ENCODE results near the gene PFKFB2. TPM values are rescaled to one million over a fixed set of nuclear protein-coding genes. Genes with fewer than 3 reads are reported as not detected.

PFKFB2 gene
- total RNA-seq, 1 experiment from 2014 or later: 16.8 TPM

DNA sequence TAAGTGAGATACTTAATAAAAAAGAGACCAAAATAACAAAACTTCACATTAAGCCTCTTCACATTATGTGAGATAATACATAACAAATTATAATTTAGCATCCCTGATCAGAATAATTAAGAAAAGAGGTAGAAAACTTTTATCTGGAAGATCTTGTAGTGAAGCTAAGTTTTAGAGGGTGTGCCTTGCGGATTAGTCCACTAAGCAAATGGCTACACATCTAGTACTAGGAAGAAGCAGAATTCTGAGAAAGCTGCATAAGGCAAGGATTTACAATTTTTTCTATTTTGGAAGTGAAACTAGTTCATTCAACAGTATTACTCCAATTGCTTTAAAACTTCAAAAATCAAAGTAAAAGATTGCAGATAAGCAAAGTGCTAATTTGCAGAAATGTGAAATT is 5.6 kb upstream of the PFKFB2 start:
- TF ChIP-seq, protein P1, sequence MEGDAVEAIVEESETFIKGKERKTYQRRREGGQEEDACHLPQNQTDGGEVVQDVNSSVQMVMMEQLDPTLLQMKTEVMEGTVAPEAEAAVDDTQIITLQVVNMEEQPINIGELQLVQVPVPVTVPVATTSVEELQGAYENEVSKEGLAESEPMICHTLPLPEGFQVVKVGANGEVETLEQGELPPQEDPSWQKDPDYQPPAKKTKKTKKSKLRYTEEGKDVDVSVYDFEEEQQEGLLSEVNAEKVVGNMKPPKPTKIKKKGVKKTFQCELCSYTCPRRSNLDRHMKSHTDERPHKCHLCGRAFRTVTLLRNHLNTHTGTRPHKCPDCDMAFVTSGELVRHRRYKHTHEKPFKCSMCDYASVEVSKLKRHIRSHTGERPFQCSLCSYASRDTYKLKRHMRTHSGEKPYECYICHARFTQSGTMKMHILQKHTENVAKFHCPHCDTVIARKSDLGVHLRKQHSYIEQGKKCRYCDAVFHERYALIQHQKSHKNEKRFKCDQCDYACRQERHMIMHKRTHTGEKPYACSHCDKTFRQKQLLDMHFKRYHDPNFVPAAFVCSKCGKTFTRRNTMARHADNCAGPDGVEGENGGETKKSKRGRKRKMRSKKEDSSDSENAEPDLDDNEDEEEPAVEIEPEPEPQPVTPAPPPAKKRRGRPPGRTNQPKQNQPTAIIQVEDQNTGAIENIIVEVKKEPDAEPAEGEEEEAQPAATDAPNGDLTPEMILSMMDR (IDR thresholded peaks at IDR 0.05): no peak
- TF ChIP-seq TEAD1 (CRISPR knock-in tag; IDR thresholded peaks at IDR 0.05): no peak
- TF ChIP-seq ZNF263 (CRISPR knock-in tag; IDR thresholded peaks at IDR 0.05; ENCODE audit: low read depth): no peak
- no peak for TF ChIP-seq NR2C2 (CRISPR knock-in tag; IDR thresholded peaks at IDR 0.05)
- TF ChIP-seq ZNF416 (CRISPR knock-in tag; IDR thresholded peaks at IDR 0.05): no peak
- no peak for TF ChIP-seq MXD4 (CRISPR knock-in tag; IDR thresholded peaks at IDR 0.05; ENCODE audit: borderline replicate concordance)
- TF ChIP-seq, protein P2, sequence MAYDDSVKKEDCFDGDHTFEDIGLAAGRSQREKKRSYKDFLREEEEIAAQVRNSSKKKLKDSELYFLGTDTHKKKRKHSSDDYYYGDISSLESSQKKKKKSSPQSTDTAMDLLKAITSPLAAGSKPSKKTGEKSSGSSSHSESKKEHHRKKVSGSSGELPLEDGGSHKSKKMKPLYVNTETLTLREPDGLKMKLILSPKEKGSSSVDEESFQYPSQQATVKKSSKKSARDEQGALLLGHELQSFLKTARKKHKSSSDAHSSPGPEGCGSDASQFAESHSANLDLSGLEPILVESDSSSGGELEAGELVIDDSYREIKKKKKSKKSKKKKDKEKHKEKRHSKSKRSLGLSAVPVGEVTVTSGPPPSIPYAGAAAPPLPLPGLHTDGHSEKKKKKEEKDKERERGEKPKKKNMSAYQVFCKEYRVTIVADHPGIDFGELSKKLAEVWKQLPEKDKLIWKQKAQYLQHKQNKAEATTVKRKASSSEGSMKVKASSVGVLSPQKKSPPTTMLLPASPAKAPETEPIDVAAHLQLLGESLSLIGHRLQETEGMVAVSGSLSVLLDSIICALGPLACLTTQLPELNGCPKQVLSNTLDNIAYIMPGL (CRISPR knock-in tag; IDR thresholded peaks at IDR 0.05): no peak
- no peak for TF ChIP-seq EMX1 (CRISPR knock-in tag; IDR thresholded peaks at IDR 0.05)
- no peak for ATAC-seq
- peaks cover 2% of the 10 kb centered on the region; the same call in 1 of the 2 replicates for H3K9me3 Mint-ChIP-seq
- peaks cover 58% of the 10 kb centered on the region for H3K4me1 Mint-ChIP-seq
- ChIA-PET CTCF (no interaction called here), POLR2A (no interaction called here)
- H3K27ac Mint-ChIP-seq: no peak overlapping the region
- H3K27me3 Mint-ChIP-seq (ENCODE audit: low read depth): no peaks in the 10 kb centered on the region
- H3K36me3 Mint-ChIP-seq: peaks cover 37% of the 10 kb centered on the region
- H3K4me3 Mint-ChIP-seq: peak overlapping the region; percentile 16
- no peak for DNase-seq (ENCODE audit: low spot score)

DNA sequence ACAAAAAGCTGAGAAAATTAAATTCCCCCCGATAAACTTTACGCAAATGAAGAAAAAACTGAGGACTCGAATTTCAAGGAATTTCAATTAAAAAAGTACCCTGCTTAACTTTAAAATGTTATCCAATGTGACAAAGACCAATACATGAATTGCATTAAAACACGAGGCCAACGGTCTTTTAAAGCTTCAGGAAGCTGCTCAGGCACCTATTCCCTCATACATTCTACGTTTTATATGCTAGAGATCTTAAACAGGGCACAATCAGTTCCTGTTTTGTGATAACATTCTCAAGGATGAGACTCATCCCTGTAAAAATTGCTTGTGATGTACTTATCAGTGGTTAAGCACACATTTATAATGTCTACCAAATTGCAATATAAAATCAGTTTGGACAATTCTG is 5.0 kb upstream of the PFKFB2 start:
- H3K4me1 Mint-ChIP-seq: peaks cover 53% of the 10 kb centered on the region

More for the DNA sequence above, 5.0 kb upstream of the PFKFB2 start:
- TF ChIP-seq ZNF416 (CRISPR knock-in tag; IDR thresholded peaks at IDR 0.05) (no peak), MXD4 (CRISPR knock-in tag; IDR thresholded peaks at IDR 0.05; ENCODE audit: borderline replicate concordance) (no peak), GABPB1 (CRISPR knock-in tag; IDR thresholded peaks at IDR 0.05) (no peak), GRHL2 (CRISPR knock-in tag; IDR thresholded peaks at IDR 0.05; ENCODE audit: insufficient replicate concordance, severe bottlenecking) (no peak)
- TF ChIP-seq, protein P3, sequence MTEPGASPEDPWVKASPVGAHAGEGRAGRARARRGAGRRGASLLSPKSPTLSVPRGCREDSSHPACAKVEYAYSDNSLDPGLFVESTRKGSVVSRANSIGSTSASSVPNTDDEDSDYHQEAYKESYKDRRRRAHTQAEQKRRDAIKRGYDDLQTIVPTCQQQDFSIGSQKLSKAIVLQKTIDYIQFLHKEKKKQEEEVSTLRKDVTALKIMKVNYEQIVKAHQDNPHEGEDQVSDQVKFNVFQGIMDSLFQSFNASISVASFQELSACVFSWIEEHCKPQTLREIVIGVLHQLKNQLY (CRISPR knock-in tag; IDR thresholded peaks at IDR 0.05): no peak
- TF ChIP-seq, protein P4, sequence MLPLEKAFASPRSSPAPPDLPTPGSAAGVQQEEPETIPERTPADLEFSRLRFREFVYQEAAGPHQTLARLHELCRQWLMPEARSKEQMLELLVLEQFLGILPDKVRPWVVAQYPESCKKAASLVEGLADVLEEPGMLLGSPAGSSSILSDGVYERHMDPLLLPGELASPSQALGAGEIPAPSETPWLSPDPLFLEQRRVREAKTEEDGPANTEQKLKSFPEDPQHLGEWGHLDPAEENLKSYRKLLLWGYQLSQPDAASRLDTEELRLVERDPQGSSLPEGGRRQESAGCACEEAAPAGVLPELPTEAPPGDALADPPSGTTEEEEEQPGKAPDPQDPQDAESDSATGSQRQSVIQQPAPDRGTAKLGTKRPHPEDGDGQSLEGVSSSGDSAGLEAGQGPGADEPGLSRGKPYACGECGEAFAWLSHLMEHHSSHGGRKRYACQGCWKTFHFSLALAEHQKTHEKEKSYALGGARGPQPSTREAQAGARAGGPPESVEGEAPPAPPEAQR (CRISPR knock-in tag; IDR thresholded peaks at IDR 0.05): no peak
- TF ChIP-seq, protein P5, sequence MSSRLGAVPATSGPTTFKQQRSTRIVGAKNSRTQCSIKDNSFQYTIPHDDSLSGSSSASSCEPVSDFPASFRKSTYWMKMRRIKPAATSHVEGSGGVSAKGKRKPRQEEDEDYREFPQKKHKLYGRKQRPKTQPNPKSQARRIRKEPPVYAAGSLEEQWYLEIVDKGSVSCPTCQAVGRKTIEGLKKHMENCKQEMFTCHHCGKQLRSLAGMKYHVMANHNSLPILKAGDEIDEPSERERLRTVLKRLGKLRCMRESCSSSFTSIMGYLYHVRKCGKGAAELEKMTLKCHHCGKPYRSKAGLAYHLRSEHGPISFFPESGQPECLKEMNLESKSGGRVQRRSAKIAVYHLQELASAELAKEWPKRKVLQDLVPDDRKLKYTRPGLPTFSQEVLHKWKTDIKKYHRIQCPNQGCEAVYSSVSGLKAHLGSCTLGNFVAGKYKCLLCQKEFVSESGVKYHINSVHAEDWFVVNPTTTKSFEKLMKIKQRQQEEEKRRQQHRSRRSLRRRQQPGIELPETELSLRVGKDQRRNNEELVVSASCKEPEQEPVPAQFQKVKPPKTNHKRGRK (CRISPR knock-in tag; IDR thresholded peaks at IDR 0.05; ENCODE audit: borderline replicate concordance): no peak
- TF ChIP-seq, protein P6, sequence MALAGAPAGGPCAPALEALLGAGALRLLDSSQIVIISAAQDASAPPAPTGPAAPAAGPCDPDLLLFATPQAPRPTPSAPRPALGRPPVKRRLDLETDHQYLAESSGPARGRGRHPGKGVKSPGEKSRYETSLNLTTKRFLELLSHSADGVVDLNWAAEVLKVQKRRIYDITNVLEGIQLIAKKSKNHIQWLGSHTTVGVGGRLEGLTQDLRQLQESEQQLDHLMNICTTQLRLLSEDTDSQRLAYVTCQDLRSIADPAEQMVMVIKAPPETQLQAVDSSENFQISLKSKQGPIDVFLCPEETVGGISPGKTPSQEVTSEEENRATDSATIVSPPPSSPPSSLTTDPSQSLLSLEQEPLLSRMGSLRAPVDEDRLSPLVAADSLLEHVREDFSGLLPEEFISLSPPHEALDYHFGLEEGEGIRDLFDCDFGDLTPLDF (CRISPR knock-in tag; IDR thresholded peaks at IDR 0.05): no peak
- ChIA-PET CTCF (interaction anchor here (1.5 kb wide), 1 partner anchor 15 kb away, joined by 5 read pairs; the partner anchor contains the start of gene C1orf116), POLR2A (no interaction called here)
- Mint-ChIP-seq H3K36me3 (peaks cover 36% of the 10 kb centered on the region), H3K9me3 (no peaks in the 10 kb centered on the region), H3K27me3 (ENCODE audit: low read depth) (no peaks in the 10 kb centered on the region), H3K27ac (no peak overlapping the region), H3K4me3 (peak overlapping the region; percentile 42)
- ATAC-seq (no peak), DNase-seq (ENCODE audit: low spot score) (no peak)

All from WTC11 (cell line).